Activated naive CD4-positive, alpha-beta T cell treated with anti-CD3 and anti-CD28 coated beads, Interleukin-2, amount 50 U/mL, for 24 hours (primary cell): ENCODE measurements around the gene FAM229A.
"Not testable (repeated sequence)": the region's sequence is repeated elsewhere in the genome, so short reads cannot be mapped to it uniquely, and the experiment has no call there.

ENCODE experiments used
- H3K27ac Mint-ChIP-seq: one replicate; pipeline ENCODE4 v1.8.0; 2021; ENCODE audit warnings: mild to moderate bottlenecking, mixed read lengths
- H3K27me3 Mint-ChIP-seq: one replicate; pipeline ENCODE4 v1.8.0; 2021; ENCODE audit warnings: mixed read lengths
- H3K36me3 Mint-ChIP-seq: one replicate; pipeline ENCODE4 v1.8.0; 2021; ENCODE audit warnings: mixed read lengths
- H3K4me1 Mint-ChIP-seq: one replicate; pipeline ENCODE4 v1.8.0; 2021; ENCODE audit warnings: mixed read lengths
- H3K4me3 Mint-ChIP-seq: one replicate; pipeline ENCODE4 v1.8.0; 2021; ENCODE audit warnings: mild to moderate bottlenecking, mixed read lengths
- H3K9me3 Mint-ChIP-seq: one replicate; pipeline ENCODE4 v1.8.0; 2021; ENCODE audit warnings: mixed read lengths

Gene FAM229A

GRCh38 chr1:32362474-32363313 is at the start of gene FAM229A, which contains the start of gene TSSK3:
Gene FAM229A (minus strand): TSS chr1:32362485. CDS start chr1:32362091, 394 bp downstream.
Gene TSSK3 (plus strand): TSS chr1:32362539. CDS start chr1:32362702, 163 bp downstream.
- H3K9me3 Mint-ChIP-seq, result no peaks in the 10 kb centered on the region
- H3K36me3 Mint-ChIP-seq, result peaks cover 5% of the 10 kb centered on the region
- H3K27ac Mint-ChIP-seq, result peak within 1 kb of the TSS; percentile 35

GRCh38 chr1:32411261-32411660 is 49.0 kb upstream of the FAM229A start:
- H3K4me1 Mint-ChIP-seq, result peaks cover 3% of the 10 kb centered on the region
- H3K27ac Mint-ChIP-seq, result no peak overlapping the region
- H3K4me3 Mint-ChIP-seq, result no peak overlapping the region
- peaks cover 3% of the 10 kb centered on the region for H3K27me3 Mint-ChIP-seq
- H3K9me3 Mint-ChIP-seq, result no peaks in the 10 kb centered on the region
- no peaks in the 10 kb centered on the region for H3K36me3 Mint-ChIP-seq

More at GRCh38 chr1:32362474-32363313, at the start of gene FAM229A, which contains the start of gene TSSK3:
- Mint-ChIP-seq H3K4me3 (peak within 1 kb of the TSS; percentile 52), H3K27me3 (no peaks in the 10 kb centered on the region), H3K4me1 (peaks cover 26% of the 10 kb centered on the region)

- H3K36me3 Mint-ChIP-seq, result no peaks in the 10 kb centered on the region
- no peaks in the 10 kb centered on the region for H3K27me3 Mint-ChIP-seq
- no peak overlapping the region for H3K4me3 Mint-ChIP-seq
- H3K27ac Mint-ChIP-seq, result no peak overlapping the region
- no peaks in the 10 kb centered on the region for H3K4me1 Mint-ChIP-seq
- H3K9me3 Mint-ChIP-seq, result no peaks in the 10 kb centered on the region
Measured at GRCh38 chr1:32406629-32407111, 44.4 kb upstream of the FAM229A start.

- Mint-ChIP-seq H3K4me3 (no peak overlapping the region), H3K4me1 (peaks cover 2% of the 10 kb centered on the region), H3K36me3 (no peaks in the 10 kb centered on the region), H3K9me3 (no peaks in the 10 kb centered on the region), H3K27ac (no peak overlapping the region), H3K27me3 (no peaks in the 10 kb centered on the region)
Measured at GRCh38 chr1:32405672-32406467, 43.6 kb upstream of the FAM229A start.

- H3K36me3 Mint-ChIP-seq, result no peaks in the 10 kb centered on the region
Measured at GRCh38 chr1:32404946-32405345, 42.7 kb upstream of the FAM229A start.

GRCh38 chr1:32400876-32401631 is 38.8 kb upstream of the FAM229A start:
- Mint-ChIP-seq H3K4me3 (no peak overlapping the region), H3K27me3 (no peaks in the 10 kb centered on the region), H3K4me1 (peaks cover 5% of the 10 kb centered on the region), H3K36me3 (peaks cover 2% of the 10 kb centered on the region), H3K9me3 (no peaks in the 10 kb centered on the region), H3K27ac (peak overlapping the region; percentile 59)

More at GRCh38 chr1:32404946-32405345, 42.7 kb upstream of the FAM229A start:
- Mint-ChIP-seq H3K27me3 (no peaks in the 10 kb centered on the region), H3K4me3 (no peak overlapping the region), H3K27ac (no peak overlapping the region), H3K9me3 (no peaks in the 10 kb centered on the region), H3K4me1 (peaks cover 5% of the 10 kb centered on the region)

- peak overlapping the region; percentile 15 for H3K27ac Mint-ChIP-seq
- peaks cover 2% of the 10 kb centered on the region for H3K36me3 Mint-ChIP-seq
- peaks cover 14% of the 10 kb centered on the region for H3K4me1 Mint-ChIP-seq
- no peaks in the 10 kb centered on the region for H3K27me3 Mint-ChIP-seq
- no peak overlapping the region for H3K4me3 Mint-ChIP-seq
- no peaks in the 10 kb centered on the region for H3K9me3 Mint-ChIP-seq
Measured at GRCh38 chr1:32399843-32400242, 37.6 kb upstream of the FAM229A start.

- Mint-ChIP-seq H3K9me3 (no peaks in the 10 kb centered on the region), H3K4me1 (peaks cover 25% of the 10 kb centered on the region), H3K27ac (no peak overlapping the region), H3K36me3 (peaks cover 3% of the 10 kb centered on the region), H3K27me3 (no peaks in the 10 kb centered on the region), H3K4me3 (no peak overlapping the region)
Measured at GRCh38 chr1:32398401-32398800, 36.1 kb upstream of the FAM229A start.

- not testable (repeated sequence) for H3K27ac Mint-ChIP-seq, H3K4me3 Mint-ChIP-seq, H3K36me3 Mint-ChIP-seq, H3K27me3 Mint-ChIP-seq, H3K9me3 Mint-ChIP-seq
- H3K4me1 Mint-ChIP-seq, result peaks cover 37% of the 10 kb centered on the region
Measured at GRCh38 chr1:32396524-32396923, 34.2 kb upstream of the FAM229A start.

- H3K4me3 Mint-ChIP-seq, result peak overlapping the region; percentile 97
- H3K4me1 Mint-ChIP-seq, result peaks cover 32% of the 10 kb centered on the region
- H3K27ac Mint-ChIP-seq, result peak overlapping the region; percentile 42
- H3K36me3 Mint-ChIP-seq, result peaks cover 3% of the 10 kb centered on the region
- no peaks in the 10 kb centered on the region for H3K9me3 Mint-ChIP-seq
- H3K27me3 Mint-ChIP-seq, result no peaks in the 10 kb centered on the region
Measured at GRCh38 chr1:32394890-32395432, 32.7 kb upstream of the FAM229A start.

GRCh38 chr1:32394141-32394889 is 32.0 kb upstream of the FAM229A start, which contains the start of gene BSDC1:
Gene BSDC1 (minus strand): TSS chr1:32394441. CDS start chr1:32394414, 27 bp downstream.
- H3K4me1 Mint-ChIP-seq, result peaks cover 32% of the 10 kb centered on the region
- peak within 1 kb of the TSS; percentile 100 for H3K27ac Mint-ChIP-seq
- H3K4me3 Mint-ChIP-seq, result peak within 1 kb of the TSS; percentile 97
- no peaks in the 10 kb centered on the region for H3K9me3 Mint-ChIP-seq
- peaks cover 3% of the 10 kb centered on the region for H3K36me3 Mint-ChIP-seq
- no peaks in the 10 kb centered on the region for H3K27me3 Mint-ChIP-seq

- H3K36me3 Mint-ChIP-seq, result peaks cover 3% of the 10 kb centered on the region
- H3K27me3 Mint-ChIP-seq, result no peaks in the 10 kb centered on the region
- peak overlapping the region; percentile 97 for H3K4me3 Mint-ChIP-seq
- H3K4me1 Mint-ChIP-seq, result peaks cover 32% of the 10 kb centered on the region
- H3K27ac Mint-ChIP-seq, result peak overlapping the region; percentile 100
- H3K9me3 Mint-ChIP-seq, result no peaks in the 10 kb centered on the region
Measured at GRCh38 chr1:32393832-32394140, 31.5 kb upstream of the FAM229A start.

GRCh38 chr1:32393136-32393535 is 30.9 kb upstream of the FAM229A start:
- peaks cover 32% of the 10 kb centered on the region for H3K4me1 Mint-ChIP-seq
- H3K9me3 Mint-ChIP-seq, result no peaks in the 10 kb centered on the region
- H3K27ac Mint-ChIP-seq, result peak overlapping the region; percentile 75
- H3K27me3 Mint-ChIP-seq, result no peaks in the 10 kb centered on the region
- peak overlapping the region; percentile 97 for H3K4me3 Mint-ChIP-seq
- peaks cover 3% of the 10 kb centered on the region for H3K36me3 Mint-ChIP-seq

GRCh38 chr1:32392325-32392724 is 30.0 kb upstream of the FAM229A start:
- H3K27me3 Mint-ChIP-seq, result no peaks in the 10 kb centered on the region
- H3K4me1 Mint-ChIP-seq, result peaks cover 32% of the 10 kb centered on the region
- H3K36me3 Mint-ChIP-seq, result peaks cover 3% of the 10 kb centered on the region
- H3K27ac Mint-ChIP-seq, result no peak overlapping the region
- peak overlapping the region; percentile 97 for H3K4me3 Mint-ChIP-seq
- H3K9me3 Mint-ChIP-seq, result no peaks in the 10 kb centered on the region
